AG09309 (cell line): ENCODE measurements around the gene GRIK4.
"Not testable (repeated sequence)": the region's sequence is repeated elsewhere in the genome, so short reads cannot be mapped to it uniquely, and the experiment has no call there.

ENCODE experiments used
- DNase-seq: peaks from one replicate; pipeline ENCODE4 v3.0.0-alpha.2; 2010; ENCODE audit warnings: low read depth
- H3K4me3 ChIP-seq: 2 replicates; pipeline ENCODE4 v1.5.1; 2011; ENCODE audit warnings: mild to moderate bottlenecking, low read depth, low read length, moderate library complexity; ENCODE audit not compliant: control insufficient read depth
- TF ChIP-seq, protein P1 (sequence below): IDR thresholded peaks from 2 replicates; pipeline ENCODE4 v1.5.1; 2011; ENCODE audit warnings: mild to moderate bottlenecking, low read depth, low read length, inconsistent platforms; ENCODE audit not compliant: insufficient read depth, control insufficient read depth; ENCODE audit errors: missing control alignments

The GRIK4 gene

DNA sequence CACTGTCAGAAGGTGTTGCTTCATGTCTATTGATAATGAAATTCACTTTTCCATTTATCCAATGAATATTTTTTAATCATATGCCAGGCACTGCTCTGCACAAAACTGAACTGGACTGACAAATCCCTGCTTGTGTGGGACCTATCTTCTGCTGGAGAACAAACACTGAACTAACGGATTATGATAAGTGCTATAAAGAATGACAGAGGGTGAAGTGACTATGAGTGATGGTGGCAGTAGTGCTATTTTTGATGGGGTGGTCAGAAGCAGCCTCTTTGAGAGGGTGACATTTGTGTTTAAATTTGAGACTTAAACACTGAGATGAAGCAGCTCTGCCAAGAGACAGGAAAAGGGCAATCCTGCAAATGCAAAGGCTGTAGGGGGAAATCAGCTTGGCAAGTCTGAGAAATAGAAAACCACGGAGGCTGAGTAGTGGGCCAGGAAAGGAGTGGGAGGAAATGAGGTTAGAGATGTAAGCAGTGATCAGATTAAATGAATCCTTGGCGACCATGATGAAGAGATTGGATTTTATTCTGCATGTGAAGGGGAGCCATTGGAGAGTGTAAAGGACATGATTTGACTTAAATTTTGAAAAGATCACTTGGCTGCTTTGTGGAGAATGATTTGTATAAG, 518.4 kb downstream of the GRIK4 start:
- TF ChIP-seq, protein P1, sequence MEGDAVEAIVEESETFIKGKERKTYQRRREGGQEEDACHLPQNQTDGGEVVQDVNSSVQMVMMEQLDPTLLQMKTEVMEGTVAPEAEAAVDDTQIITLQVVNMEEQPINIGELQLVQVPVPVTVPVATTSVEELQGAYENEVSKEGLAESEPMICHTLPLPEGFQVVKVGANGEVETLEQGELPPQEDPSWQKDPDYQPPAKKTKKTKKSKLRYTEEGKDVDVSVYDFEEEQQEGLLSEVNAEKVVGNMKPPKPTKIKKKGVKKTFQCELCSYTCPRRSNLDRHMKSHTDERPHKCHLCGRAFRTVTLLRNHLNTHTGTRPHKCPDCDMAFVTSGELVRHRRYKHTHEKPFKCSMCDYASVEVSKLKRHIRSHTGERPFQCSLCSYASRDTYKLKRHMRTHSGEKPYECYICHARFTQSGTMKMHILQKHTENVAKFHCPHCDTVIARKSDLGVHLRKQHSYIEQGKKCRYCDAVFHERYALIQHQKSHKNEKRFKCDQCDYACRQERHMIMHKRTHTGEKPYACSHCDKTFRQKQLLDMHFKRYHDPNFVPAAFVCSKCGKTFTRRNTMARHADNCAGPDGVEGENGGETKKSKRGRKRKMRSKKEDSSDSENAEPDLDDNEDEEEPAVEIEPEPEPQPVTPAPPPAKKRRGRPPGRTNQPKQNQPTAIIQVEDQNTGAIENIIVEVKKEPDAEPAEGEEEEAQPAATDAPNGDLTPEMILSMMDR, result no peak
- DNase-seq, result no peak
- no peak overlapping the region for H3K4me3 ChIP-seq

DNA sequence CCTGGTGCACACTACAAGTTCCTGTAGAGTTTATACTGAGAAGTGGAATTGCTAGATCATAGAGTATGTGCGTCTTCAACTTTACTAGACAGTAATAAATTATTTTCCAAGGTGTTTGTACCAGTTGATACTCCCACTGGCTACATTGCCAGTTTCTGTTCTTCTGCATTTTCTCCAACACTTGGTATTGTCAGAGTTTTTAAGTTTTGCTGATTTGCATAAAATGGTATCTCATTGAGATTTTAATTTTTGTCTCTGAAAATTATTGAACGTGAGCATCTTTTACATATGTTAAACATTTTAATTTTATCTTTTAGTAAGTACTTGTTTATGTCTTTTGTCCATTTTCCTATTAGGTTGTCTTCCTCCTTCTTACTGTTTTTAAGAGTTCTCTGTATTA, 519.6 kb downstream of the GRIK4 start:
- no peak overlapping the region for H3K4me3 ChIP-seq
- DNase-seq, result no peak
- TF ChIP-seq, protein P1, result no peak

DNA sequence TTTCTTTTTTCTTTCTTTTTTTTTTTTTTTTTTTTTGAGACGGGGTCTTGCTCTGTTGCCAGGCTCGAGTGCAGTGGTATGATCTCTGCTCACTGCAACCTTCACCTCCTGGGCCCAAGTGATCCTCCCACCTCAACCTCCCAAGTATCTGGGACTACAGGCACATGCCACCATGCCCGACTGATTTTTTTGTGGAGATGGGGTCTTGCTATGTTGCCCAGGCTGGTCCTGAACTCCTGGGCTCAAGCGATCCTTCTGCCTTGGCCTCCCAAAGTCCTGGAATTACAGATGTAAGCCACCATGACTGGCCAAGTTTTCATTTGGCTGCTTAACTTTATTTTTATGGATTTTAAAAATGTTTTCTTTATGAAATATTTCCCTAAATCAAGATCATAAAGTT, 520.1 kb downstream of the GRIK4 start:
- not testable (repeated sequence) for DNase-seq, H3K4me3 ChIP-seq

DNA sequence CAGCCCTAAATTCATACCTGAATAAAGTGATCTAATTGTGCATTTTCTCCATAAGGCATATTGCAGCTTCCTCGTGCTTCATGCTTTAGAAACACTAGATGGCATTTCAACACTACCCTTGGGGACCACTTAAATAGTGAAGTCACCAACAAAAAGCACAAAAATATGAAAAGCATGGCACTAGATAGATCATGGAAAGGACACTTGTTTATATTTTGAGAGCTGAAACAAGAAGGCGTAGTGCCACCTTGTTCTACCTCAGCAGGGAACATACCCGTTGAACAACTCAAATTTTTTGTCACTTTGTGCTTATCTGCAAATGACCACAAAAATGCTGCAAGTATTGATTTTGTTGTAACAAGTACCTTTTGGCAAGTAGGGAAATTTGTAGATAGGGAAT, 521.0 kb downstream of the GRIK4 start:
- no peak overlapping the region for H3K4me3 ChIP-seq
- TF ChIP-seq, protein P1, result no peak
- DNase-seq, result no peak

DNA sequence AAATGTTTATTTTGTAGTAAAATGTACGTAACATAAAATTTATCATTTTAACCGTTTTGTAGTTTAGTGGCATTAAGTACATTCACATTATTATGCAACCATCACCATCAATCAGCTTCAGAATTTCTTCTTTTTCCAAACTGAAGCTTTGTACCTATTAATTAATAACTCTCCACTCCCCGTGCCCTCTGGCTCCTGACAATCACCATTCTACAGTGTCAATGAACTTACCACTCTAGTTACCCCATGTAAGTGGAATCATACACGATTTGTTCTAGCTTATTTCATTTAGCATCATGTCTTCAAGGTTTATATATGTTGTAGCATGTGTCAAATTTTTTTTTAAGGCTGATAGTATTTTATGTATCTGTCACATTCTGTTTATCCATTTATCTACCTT, 522.1 kb downstream of the GRIK4 start:
- no peak for DNase-seq
- no peak overlapping the region for H3K4me3 ChIP-seq
- TF ChIP-seq, protein P1, result no peak

DNA sequence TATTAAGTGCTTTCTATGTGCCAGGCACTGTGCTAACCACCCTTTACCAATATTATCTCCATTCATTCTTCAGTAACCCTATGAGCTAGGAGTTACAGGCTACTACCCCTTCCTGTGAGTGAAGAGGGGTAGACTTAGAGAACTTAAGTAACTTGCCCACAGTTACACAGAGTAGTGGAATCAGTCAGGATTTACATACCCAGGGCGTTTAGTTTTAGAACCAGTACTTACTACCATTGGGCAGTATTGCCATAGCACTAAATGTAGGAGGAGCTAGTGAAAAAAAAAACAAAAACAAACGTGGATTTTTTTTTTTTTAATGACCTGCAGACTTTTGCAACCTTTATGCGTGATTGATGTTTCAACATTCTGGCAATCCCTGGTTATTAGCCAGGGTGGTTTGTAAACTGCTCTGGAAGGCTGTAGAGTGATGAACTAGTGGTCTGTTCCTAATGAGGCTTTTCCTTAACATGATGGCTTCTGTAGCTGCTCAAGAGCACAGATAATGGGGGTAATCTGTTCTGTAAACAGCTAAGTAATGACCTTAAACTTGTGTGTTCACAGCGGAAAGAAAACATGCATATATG, 523.7 kb downstream of the GRIK4 start:
- no peak overlapping the region for H3K4me3 ChIP-seq
- TF ChIP-seq, protein P1, result no peak
- no peak for DNase-seq

DNA sequence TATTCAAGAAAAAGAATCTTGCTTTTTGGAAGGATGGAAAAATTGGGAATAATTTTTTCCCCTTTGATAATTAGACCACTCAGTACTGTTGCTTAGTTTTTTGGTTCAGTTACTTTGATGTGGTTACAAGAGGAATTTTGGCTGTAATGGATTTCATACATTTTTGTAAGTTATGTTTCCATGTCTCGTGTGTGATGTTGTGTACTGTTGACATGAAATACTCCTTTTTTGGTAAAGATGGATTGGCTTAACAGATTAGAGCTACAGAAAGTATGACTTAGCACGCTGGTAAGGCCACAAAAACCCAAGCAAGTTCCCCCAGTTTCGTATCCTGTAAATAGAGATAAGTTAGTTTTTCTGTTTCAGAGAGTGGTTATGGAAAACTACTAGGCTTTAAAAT, 524.2 kb downstream of the GRIK4 start:
- DNase-seq, result no peak
- TF ChIP-seq, protein P1, result no peak
- H3K4me3 ChIP-seq, result no peak overlapping the region
